ENCODE measurements around the gene NCF2. TPM values are rescaled to one million over a fixed set of nuclear protein-coding genes. Genes with fewer than 3 reads are reported as not detected.

Gene NCF2
- total and polyA plus RNA-seq, 12 donors, result 1.8 to 29.7 (median 4.7) TPM

DNA sequence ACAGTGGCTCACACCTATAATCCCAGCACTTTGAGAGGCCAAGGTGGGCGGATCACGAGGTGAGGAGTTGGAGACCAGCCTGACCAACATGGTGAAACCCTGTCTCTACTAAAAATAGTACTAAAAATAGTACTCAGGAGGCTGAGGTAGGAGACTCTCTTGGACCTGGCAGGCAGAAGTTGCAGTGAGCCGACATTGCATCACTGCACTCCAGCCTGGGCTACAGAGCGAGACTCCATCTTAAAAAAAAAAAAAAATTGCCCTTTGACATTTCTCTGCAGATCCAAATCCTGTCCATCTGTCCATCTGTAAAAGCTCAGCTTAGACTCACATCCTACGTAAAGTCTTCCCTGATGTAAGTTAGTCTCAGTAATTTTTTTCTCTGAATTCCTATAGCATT, 6.2 kb upstream of the NCF2 start:
- Histone ChIP-seq H3K36me3 (no peaks in the 10 kb centered on the region), H3K4me1 (peaks cover 0 to 63% (median 5%) of the 10 kb centered on the region in 9 donors), H3K27me3 (no peaks in the 10 kb centered on the region), H3K9me3 (no peaks in the 10 kb centered on the region), H3K4me3 (no peak overlapping the region), H3K27ac (no peak overlapping the region)
- DNase-seq (no peak), ATAC-seq (no peak)
- 90 to 92% methylated on average over 5 of the region's 5 CpGs for WGBS, 2 donors
- intact Hi-C loops (cut with DNase I), result no loop called here
- TF ChIP-seq, protein P1, sequence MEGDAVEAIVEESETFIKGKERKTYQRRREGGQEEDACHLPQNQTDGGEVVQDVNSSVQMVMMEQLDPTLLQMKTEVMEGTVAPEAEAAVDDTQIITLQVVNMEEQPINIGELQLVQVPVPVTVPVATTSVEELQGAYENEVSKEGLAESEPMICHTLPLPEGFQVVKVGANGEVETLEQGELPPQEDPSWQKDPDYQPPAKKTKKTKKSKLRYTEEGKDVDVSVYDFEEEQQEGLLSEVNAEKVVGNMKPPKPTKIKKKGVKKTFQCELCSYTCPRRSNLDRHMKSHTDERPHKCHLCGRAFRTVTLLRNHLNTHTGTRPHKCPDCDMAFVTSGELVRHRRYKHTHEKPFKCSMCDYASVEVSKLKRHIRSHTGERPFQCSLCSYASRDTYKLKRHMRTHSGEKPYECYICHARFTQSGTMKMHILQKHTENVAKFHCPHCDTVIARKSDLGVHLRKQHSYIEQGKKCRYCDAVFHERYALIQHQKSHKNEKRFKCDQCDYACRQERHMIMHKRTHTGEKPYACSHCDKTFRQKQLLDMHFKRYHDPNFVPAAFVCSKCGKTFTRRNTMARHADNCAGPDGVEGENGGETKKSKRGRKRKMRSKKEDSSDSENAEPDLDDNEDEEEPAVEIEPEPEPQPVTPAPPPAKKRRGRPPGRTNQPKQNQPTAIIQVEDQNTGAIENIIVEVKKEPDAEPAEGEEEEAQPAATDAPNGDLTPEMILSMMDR (IDR thresholded peaks at IDR 0.05), result no peak

DNA sequence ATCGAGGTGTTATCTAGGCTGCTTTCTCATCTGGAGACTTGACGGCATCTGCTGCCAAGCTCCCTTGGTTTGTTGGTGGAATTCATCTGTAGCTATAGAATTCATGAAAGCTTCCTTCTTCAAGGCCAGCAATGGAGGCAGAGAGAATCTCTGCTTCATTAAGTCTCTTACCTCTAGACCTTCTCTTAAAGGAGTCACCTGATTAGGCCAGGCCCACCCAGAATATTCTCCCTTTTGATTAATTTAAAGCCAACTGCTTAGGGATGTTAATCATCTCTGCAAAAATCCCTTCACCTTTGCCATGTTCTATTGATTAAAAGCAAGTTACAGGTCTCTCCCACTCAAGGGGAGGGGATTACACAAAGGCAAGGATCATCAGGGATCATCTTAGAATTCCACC, 5.3 kb upstream of the NCF2 start:
- no peak overlapping the region for H3K27ac ChIP-seq
- intact Hi-C loops (cut with DNase I), result loop anchor here in 1 of 10 donors (2.0 kb wide), 1 partner anchor 25 kb away; no protein-coding TSS in a partner anchor
- WGBS, 2 donors, result 97% methylated on average over 2 of the region's 2 CpGs
- H3K9me3 ChIP-seq, result no peaks in the 10 kb centered on the region
- DNase-seq (no peak), ATAC-seq (no peak)
- TF ChIP-seq, protein P1 (IDR thresholded peaks at IDR 0.05), result no peak
- peaks cover 0 to 68% (median 5%) of the 10 kb centered on the region in 9 donors for H3K4me1 ChIP-seq
- H3K4me3 ChIP-seq, result no peak overlapping the region
- no peaks in the 10 kb centered on the region for H3K36me3 ChIP-seq
- H3K27me3 ChIP-seq, result no peaks in the 10 kb centered on the region

DNA sequence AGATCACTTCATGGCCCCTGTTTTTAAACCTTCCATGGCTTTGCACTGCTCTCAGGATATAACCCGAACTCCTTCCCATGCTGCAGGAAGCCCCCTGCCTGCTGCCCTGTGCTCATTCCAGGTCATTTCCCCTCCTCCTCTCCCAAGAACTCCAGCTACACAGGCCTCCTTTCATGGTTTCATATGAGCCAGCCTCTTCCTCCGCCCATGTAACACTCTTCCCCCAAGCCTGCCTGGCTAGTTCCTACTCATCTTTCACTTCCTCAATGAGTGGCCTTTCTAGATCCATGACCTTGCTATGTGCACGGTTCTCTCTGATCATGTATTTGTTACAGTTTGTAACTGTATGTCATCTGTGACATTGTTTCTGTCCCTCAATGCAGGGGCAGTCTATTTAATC, 3.1 kb upstream of the NCF2 start:
- Histone ChIP-seq H3K4me1 (peaks cover 0 to 50% (median 3%) of the 10 kb centered on the region in 9 donors), H3K4me3 (no peak overlapping the region), H3K27ac (peak overlapping the region in 3 of 10 donors; percentile 7 to 95 (median 27)), H3K36me3 (no peaks in the 10 kb centered on the region), H3K27me3 (no peaks in the 10 kb centered on the region), H3K9me3 (no peaks in the 10 kb centered on the region)
- DNase-seq, result no peak
- 67 to 73% methylated on average over 3 of the region's 3 CpGs for WGBS, 2 donors
- intact Hi-C loops (cut with DNase I), result no loop called here
- ATAC-seq, result peak in 7 of 8 donors; percentile 31 to 66 (median 53)
- TF ChIP-seq, protein P1 (IDR thresholded peaks at IDR 0.05), result no peak

DNA sequence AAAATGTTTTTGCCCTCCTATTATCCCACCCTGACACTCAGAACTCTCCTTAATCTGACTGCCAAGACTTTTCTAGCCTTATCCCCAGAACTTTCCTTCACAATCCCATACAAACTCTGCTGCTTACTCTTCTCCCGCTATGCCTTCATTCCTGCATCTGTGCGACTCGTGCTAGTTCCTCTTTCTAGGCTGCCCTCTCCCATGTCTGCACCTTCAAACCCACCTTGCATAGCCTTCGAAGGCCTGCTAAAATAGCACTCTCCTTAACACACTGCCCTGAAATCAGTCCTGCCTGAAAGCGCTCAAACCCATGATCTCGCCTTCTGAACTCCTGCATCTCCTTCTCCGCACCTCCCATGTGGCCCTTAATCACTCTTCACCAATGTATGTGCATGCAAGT, 2.5 kb upstream of the NCF2 start:
- TF ChIP-seq, protein P1 (IDR thresholded peaks at IDR 0.05), result no peak
- 89 to 95% methylated on average over 7 of the region's 7 CpGs for WGBS, 2 donors
- H3K4me1 ChIP-seq, result peaks cover 0 to 43% (median 0%) of the 10 kb centered on the region in 9 donors
- H3K27me3 ChIP-seq, result no peaks in the 10 kb centered on the region
- ATAC-seq (no peak), DNase-seq (no peak)
- H3K9me3 ChIP-seq, result no peaks in the 10 kb centered on the region
- no peak overlapping the region for H3K4me3 ChIP-seq
- H3K27ac ChIP-seq, result peak overlapping the region in 1 of 10 donors; percentile 95
- no peaks in the 10 kb centered on the region for H3K36me3 ChIP-seq
- intact Hi-C loops (cut with DNase I), result no loop called here
